ENCODE measurements around the gene CCL23.
"Not testable (repeated sequence)": the region's sequence is repeated elsewhere in the genome, so short reads cannot be mapped to it uniquely, and the experiment has no call there.

Gene CCL23, protein sequence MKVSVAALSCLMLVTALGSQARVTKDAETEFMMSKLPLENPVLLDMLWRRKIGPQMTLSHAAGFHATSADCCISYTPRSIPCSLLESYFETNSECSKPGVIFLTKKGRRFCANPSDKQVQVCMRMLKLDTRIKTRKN
- 0.13 to 138 (median 5.6) reads per million in 18 experiments for total RNA-seq

DNA sequence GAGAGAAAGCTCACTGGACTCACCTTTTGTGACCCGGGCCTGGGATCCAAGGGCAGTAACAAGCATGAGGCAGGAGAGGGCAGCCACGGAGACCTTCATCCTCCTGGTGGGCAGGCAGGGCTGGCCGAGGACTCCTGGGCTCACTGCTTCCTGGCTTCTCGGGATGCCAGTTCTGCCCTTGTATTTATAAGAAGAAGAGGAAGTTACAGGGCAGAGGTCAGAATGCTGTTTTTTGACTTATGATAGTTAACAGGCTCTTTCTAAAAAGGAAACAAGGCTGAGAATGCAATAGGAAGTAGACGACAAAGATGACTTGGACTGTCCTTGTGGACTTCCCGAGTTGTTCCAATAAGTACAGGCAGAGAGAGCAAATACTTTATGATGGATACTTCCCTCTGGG is at the start of gene CCL23:
TSS of gene CCL23 (minus strand) at position 174 of the 400 bp plus-strand sequence. CDS start at position 99, 75 bp downstream.
- DNase-seq: peak; percentile 45 to 73

DNA sequence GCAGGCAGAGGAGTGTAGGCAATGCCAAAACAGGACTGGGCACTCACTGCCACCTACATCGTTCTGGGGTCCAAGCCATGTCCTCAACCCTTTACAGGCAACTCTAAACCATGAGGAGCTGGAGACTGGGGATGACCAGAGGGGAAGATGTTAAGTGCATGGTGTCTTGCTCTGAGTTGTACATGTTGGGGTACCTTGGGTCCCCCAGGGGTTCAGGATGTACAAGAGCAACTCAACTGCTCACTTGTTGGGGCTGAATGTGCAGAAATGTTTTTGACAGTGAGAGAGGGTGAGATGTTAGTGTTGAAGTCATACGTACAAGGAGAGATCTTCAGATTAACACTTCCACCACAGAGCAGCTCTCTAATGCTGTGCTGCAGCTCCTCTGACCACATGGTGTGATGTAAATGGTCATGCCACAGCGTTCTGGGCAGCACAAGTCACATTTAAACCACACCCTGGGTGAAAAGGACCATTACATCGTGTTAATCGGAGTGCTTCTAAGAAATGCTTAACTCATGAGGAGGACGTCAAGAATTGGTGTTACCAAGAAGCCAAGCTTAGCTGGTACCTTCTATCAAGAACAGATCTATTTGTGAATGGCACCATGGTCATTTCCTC is 48.7 kb upstream of the CCL23 start:
- DNase-seq: peak; percentile 26 to 39

DNA sequence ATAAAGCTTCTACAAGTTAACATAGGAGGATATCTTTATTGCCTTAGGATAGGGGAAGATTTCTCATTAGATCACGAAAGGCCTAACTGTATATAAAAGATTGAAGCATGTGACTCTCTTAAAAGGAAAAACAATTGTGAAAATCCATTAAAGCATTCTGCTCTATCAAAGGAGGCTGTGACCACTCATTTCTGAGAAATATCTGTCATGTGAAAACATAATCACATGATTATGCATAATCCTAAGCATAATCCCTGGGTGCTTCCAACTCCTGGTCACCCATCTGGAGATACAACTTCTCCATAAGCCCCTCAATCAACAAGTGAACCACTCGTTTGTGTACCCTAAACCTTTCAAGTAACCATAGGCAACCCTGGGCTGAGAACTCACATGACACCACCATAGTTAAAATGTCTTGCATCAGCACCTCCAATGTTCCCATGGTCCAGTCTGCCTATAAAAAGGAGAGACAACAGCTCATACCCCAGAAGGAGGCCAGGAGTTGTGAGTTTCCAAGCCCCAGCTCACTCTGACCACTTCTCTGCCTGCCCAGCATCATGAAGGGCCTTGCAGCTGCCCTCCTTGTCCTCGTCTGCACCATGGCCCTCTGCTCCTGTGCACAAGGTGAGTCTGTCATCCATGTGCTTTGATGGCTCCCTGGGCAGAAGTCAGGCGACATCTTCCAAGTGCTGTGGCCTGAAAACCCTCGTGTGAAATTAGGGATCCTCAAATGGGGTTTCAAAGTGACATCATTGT is 46.2 kb upstream of the CCL23 start, which contains the start of gene CCL18:
TSS of gene CCL18 (plus strand) at position 487 of the 756 bp plus-strand sequence. CDS start at position 558, 71 bp downstream.
- peak in 1 of 2 donors; percentile 42 for DNase-seq

DNA sequence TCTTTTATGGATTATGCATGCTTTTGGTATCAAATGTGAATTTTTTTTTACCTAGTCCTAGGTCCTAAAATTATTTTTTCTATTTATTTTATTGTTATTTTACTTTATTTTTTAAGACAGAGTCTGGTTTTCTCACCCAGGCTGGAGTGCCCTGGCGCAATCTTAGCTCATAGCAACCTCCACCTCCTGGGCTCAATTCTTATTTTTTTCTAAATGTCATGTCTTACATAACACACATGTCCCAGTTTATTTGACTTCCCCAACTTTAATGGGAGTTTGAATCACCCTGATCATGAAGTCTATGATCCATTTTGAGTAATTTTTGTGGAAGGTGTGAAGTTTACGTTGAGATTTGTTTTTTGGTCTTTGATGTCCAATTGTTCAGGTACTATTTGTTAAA is 43.0 kb upstream of the CCL23 start:
- DNase-seq: peak in 1 of 2 donors; percentile 30

DNA sequence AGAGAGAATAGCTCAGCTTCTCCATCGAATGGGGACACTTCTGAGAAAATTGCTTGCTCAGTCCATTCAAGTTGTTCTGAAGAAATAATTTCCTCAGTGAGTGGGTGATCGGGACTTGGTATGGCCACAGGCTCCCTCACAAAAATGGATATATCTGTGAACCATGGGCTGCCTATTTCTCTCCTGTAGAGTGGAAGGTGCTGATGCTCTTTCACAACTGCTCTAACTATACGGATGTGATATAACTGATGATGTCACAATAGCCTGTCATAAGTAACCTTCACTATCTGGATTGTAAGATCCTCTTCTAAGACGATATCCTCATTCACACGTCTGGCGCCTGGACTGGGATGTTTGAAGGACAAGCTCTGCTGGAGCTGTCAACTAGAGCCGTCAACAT is 41.6 kb upstream of the CCL23 start:
- peak; percentile 37 to 51 for DNase-seq

DNA sequence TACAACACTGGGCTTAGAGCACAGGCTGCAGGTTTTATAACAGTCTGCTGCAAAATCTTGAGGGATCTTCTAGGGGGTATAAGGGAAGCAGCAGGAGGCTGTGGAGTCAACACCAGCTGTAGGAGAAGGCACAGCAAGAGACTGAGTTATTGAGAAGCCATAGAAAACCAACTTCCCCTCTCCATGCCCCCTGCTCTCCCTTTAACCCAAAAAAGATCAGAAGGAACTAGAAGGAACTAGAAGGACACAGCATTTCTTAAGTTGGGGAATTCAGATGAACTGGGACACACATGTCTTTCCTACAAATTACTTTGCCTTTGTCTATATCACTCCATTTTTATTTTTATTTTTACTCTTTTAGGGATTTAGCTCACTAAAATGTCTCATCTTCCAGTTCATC is 40.1 kb upstream of the CCL23 start:
- peak; percentile 49 to 55 for DNase-seq

DNA sequence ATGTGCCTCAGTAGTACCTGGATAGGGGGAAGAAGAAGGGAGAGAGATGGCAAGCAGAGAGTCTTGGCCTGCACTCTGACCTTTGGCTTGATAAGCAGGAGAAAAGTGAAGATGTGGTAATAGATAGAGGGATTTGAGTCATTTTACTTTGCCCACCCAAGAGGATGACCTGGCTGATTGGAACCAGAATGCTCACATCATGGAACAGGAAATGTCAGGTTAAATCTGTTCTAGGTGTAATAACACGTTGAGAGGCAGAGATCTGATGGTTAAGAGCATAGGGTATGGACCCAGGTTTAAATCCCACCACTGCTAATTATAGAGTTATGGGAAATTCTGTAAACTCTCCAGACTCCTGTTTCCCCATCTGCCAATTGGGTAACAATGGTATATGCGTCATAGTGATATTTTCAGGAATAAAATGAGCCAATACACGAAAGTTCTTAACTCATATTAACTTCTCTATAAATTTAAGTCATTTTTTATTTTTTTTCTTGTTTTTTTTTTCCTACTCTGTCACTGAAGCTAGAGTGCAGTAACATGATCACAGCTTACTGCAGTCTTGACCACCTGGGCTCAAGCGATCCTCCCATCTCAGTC is 38.2 kb upstream of the CCL23 start:
- peak; percentile 64 to 88 for DNase-seq

DNA sequence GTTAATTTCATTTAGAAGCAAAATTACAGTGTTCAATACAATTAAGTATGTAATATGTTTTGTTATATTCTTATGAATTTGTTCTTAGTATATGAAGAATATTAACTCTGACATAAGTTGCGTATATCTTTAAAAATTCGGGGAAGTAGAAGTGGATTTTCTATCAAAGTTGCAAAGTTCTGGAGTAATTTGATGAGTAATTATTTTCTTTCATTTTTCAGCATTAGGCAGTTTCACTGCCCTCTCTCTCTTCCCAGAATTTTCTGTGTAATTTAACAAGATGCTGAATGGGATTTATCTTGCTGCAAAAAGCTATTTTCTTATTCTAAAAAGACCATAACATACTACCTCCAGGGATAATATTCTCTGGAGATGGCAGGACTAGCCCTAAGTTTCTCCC is 37.4 kb upstream of the CCL23 start:
- DNase-seq: no peak

DNA sequence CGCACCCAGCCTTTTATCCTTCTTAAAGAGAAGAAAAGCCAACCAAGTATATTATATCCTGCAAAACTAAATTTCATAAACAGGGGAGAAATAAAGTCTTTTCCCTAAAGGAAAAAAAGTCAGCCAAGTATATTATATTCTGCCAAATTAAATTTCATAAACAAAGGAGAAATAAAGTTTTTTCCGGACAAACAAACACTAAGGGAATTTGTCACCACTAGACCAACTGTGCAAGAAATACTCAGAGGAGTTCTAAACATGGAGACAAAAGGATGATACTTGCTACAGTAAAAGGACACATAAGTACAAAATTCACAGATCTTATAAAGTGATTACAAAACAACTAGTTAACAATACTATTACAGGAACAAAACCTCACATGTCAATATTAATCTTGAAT is 31.9 kb upstream of the CCL23 start:
- DNase-seq: no peak

DNA sequence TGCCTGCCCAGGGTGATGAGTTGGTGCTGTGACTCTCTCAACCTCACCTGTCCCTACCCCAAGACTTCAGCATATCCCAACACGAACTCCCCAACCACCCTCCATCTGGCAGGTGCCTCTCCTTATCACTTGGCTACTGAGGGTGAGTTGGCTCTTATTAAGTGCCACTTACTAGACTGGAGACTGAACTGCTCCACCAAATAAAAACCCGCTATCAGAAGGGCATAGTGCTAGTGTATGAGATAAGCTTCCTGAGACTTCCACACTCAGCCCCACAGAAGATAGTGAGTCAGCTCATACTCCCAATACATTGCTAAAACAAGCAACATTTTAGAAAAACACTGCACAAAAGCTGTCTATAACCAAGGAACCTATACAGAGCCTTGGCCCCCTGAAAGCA is 30.3 kb upstream of the CCL23 start:
- DNase-seq: no peak

DNA sequence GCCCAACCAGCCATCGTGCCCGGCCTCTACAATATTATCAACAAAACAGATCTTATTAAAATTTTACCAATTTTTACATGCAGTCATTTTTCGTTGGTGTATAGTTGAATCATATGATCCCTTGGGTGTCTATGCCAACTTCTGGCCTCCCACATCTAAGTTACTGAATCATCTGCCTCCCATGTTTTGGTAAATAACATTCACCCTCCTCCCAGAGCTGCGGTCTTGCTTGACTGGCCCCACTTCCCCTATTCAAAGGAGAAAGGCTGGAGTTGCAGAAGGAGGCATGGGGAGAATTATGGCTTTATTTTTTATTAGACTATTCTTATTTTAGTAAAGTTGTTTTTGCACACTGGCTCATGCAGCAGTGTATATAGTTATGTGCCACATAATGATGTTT is 18.5 kb upstream of the CCL23 start:
- DNase-seq: peak; percentile 91 to 93

DNA sequence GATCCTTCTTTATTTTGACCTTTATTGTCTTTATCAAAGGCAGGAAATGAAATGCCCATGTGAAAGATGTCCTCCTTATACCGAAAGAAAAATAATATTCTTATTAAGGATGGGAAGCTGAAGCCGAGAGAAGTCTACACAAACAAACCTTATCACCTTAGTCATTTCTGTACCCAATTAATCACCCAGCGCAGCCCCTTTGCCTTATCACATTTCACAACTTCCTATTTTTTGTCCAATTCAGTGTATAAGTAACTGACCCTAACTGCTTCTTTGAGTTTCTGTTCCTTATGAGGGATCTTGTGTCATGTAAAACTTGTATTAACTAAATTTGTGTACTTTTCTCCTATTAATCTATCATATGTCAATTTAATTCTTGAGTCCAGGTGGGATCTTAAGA is 16.4 kb upstream of the CCL23 start:
- peak; percentile 71 to 82 for DNase-seq

DNA sequence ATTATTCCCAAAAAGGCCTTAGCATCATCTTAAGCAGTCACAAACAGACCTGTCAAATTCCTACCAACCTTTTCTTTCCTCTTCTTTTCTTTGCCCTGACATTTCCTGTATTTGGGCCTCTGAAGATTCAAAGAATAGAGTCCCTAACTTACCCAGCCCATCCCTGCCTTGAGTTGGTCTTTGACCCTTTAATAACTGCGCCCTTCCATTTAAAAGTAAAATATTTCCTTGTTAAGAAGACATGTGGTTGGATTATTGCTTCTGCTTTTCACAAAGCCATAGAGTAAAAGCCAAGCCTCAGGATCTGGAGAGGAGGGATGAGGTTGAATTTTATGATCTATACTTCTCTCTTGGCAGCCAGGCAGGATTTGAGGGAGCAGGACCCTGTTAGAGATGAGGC is 13.2 kb upstream of the CCL23 start:
- DNase-seq: no peak

DNA sequence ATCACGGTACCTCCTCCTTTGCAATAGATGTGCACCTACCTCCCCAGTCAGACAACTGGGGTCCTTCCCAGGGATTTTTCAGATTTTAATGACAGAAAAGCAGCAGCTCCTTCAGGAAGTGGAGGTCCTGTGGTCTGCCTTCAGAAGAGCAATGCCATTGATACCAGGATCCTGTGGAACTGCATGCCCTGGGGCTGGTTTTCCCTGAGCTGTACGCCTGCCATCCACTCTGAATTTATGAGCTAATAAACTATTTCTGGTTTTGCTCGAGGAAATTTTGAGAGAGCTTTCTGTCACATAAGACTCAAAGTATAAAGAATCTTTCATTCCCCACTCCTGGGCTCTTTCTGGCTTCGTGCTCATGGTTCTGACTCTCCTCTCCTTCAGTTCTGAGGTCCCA is 10.0 kb upstream of the CCL23 start:
- no peak for DNase-seq

DNA sequence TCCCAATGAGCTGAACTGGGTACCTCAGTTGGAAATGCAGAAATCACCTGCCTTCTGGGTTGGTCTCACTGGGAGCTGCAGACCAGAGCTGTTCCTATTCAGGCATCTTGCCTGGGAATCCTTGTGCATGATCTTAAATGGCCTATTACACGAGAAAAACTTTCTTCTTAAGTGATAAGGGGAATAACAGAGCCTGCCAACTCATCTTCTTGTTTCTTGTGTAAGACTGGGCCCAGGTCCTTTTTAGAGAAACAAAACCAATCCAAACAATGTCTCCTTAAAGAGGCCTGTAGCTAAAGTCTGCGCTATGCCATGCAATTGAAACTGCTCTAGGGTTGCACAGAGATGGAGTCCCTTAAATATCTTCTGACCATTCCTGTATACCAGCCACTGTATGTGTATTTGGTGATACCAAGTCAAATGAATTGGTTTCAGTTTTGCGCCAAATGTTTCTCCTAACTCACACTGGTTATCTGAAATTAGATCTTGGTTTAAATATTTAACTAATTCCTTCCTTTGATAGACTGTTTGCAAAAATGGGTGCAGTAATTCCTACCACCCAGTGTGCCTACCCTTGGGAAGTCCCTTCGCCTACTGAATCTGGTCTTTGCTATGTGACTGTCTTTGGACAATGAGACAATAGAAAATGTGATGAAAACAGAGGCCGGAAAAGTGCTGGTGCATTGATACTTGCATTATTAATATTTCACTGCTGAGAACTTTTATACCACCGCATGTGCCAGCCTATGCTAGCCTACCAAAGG is 6.5 kb upstream of the CCL23 start:
- DNase-seq: no peak

DNA sequence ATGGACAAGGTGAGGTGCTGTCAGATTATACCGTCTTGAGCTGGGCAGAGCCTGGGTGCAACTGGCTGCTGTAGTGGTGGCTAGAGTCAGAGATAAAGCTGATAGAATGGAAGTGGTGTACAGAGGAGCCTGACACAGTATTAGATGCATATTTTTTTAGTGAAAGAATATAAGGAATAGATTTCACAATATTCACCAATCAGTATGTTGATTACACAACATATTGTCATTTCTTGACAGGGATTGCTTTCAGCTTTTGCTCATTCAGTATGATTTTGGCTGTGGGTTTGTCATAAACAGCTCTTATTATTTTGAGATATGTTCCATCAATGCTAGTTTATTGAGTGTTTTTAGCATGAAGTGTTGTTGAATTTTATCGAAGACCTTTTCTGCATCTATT is 1.7 kb upstream of the CCL23 start:
- DNase-seq: no peak

DNA sequence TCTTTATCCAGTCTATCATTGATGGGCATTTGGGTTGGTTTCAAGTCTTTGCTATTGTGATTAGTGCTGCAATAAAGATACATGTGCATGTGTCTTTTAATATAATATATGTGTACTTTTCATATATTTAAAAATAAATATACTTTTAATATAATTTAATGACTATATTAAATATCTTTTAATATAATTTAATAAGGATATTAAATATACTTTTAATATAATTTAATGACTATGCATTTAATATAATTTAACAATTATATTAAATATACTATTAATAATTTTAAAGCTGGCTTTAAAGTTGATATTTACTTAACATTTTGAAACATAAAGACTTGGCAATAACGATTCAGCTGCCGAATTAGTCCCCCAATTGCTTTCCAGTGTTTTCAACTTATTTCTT is 1.2 kb downstream of the CCL23 start:
- no peak for DNase-seq

DNA sequence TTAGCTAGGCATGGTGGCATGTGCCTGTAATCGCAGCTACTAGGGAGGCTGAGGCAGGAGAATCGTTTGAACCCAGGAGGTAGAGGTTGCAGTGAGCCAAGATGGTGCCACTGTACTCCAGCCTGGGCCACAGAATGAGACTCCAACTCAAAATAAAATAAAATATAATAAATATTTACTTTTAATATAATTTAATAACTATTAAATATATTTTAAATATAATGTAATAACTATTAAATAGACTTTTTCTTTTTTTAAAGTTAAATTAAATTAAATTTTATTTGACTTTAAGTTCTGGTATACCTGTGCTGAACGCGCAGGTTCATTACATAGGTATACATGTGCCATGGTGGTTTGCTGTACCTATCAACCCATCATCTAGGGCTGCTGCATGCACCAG is 1.9 kb downstream of the CCL23 start:
- DNase-seq: not testable (repeated sequence)

DNA sequence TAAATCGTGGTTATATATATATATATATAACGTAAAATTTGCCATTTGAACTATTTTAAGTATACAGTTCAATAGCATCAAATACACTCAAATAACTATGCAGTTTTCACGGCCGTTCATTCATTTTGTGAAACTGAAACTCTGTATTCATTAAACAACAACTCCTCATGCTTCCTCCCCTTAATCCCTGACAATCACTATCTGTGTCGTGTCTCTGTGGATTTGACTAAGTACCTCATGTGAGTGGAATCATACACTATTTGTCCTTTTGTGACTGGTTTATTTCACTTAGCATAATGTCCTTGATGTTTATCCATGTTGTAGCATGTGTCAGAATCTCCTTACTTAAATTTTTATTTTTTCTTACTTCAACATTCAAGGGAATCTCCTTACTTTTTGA is 2.8 kb downstream of the CCL23 start:
- DNase-seq: no peak

DNA sequence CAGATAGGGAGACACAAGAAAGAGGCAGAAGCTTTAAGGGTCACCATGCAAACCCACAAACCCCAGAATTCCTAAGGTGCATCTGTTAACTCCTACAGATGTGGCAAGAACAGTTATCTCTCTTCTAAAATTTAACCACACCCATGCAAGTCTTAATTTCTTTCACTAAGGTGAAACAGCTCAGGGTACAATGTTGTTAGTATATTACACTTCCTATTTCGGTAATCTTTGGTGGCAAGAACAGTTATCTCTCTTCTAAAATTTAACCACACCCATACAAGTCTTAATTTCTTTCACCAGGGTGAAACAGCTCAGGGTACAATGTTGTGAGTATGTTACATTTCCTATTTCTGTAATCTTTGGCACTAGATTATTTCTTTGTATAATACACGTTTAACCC is 6.6 kb downstream of the CCL23 start:
- no peak for DNase-seq

DNA sequence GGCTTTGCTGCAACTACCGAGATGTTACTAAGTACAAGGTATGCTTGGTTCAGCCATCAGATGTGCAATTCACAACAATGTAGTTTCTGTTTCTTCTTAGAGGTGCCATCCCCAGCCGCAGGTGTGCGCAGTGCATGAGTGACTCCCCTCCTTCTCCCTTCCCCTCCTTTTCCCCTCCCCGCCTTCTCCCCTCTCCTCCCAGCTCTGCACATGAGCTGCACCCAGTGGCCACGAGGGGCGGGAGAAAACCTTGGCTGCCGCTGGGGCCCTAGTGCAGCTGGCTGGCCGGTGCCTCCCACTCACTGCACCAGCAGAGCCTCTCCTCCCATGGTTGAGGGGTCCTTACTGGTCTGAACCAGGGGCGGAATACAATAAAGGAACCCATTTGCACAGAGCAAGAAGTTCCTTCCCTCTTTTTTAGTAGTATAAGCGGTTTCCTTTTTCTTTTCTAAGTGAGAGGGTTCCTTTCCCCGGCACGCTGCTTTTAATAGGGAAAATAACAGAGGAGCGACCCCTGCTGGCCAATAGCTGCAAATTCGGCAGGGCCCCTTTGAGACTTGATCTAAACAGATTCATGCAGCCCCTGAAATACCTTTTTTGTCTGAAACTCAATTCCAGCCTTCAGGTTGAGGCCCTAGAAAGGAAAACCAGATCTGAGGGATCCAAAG is 8.6 kb downstream of the CCL23 start:
- DNase-seq: peak; percentile 39 to 43

DNA sequence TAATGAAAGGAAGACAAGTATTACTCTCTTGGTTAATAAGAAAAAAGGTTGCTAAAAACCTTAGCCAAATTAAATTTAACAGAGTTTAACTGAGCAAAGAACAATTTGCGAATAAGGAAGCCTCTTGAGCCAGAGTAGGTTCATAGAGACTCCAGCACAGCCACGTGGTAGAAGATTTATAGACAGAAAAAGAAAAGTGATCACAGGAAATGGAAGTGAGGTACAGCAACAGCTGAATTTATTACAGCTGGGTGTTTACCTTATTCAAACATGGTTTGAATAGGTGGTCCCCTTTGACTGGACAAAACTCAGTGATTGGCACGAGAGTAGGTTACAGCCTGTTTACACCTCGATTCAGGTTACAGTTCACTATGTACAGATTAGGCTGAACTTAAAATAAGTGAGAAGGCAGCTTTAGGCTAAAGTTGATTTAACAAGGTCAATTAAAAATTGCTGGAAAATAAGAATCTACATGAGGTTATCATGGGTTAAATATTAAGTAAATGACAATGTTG is 13.1 kb downstream of the CCL23 start:
- DNase-seq: no peak
